ENCODE data around the gene ASIC5.
"Not testable (repeated sequence)": the region's sequence is repeated elsewhere in the genome, so short reads cannot be mapped to it uniquely, and the experiment has no call there.

Gene ASIC5, protein sequence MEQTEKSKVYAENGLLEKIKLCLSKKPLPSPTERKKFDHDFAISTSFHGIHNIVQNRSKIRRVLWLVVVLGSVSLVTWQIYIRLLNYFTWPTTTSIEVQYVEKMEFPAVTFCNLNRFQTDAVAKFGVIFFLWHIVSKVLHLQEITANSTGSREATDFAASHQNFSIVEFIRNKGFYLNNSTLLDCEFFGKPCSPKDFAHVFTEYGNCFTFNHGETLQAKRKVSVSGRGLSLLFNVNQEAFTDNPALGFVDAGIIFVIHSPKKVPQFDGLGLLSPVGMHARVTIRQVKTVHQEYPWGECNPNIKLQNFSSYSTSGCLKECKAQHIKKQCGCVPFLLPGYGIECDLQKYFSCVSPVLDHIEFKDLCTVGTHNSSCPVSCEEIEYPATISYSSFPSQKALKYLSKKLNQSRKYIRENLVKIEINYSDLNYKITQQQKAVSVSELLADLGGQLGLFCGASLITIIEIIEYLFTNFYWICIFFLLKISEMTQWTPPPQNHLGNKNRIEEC

DNA sequence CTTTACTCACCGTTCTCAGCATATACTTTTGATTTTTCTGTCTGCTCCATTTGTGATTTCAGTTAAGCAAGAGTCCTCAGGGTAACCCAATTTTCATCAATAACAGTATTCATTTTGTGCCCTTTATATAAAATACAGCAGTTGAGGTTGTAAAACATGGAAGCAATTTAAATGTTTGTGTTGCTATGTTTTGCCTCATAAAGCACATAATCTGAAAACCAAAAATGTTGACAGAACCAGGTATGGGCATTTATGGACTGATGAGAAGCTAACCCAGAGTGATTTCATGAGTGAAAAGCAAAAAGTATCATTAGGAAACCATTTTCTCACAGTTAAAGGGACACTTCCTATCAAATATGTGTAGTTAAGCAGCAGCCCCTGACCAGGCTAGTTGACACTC is at the start of gene ASIC5:
Gene ASIC5, minus strand, starts transcription at position 101 of the 400 bp plus-strand sequence. Its CDS starts 51 bp downstream, at position 50.
- DNase-seq: no peak

DNA sequence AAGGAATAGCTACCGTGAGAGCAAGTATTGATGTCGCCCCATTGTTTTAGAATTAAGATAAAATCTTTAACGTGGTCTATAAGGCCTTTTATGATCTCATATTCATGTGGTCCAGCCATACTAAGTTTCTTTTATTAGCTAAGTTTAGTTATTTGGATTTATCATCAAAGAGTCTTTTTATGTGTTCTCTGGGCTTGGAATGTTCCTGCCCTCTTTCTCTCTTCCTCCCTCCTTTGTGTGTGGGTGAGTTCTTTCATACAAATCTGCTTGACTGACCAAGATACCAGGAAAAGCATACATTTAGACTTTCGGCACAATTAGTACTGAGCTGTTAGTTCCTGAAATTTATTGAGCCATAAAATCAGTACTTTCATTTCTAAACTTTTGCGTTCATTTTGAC is 48.7 kb upstream of the ASIC5 start:
- DNase-seq: no peak

DNA sequence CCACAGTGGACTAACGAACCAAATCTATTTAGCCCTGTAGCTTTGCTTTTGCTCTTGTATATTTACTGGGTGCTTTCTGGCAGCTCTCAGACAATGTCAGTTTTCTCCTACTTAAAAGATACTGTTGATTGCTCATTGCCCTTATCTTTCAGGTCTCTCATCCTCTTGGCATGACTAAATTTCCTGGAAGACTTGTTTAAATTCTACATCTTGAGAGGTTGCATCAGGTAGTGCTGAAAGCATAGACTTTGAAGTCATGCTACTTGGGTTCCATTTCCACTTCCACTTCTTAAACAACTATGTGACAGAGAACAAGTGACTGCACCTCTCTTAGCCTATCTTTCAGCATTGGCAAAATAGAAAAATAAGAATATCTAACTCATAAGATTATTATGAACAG is 45.8 kb upstream of the ASIC5 start:
- no peak for DNase-seq

DNA sequence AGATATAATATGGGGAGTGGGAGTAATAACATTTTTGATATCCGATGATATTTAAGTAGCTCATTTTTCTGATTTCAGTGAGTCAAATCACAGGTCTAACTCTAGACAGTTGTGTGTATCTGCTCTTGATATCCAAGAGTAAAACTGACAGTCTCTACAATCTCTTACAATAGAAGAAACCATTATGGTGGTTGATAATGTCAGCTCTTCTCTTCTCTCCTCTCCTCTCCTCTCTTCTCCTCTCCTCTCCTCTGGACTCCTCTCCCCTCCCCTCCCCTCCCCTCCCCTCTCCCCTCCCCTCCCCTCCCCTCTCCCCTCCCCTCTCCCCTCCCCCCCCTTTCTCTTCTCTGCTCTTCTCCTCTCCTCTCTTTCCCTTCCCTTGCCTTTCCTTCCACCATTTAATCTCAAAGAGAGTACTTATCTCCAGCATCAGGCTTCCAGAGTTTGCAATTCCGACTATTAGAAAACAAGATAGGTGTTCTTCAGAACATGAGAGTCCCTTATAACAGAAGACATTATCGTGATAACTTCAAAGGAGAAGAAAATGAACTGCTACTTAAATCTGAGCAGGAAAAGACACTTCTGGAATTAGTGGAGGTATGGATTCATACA is 43.6 kb upstream of the ASIC5 start:
- DNase-seq: no peak

DNA sequence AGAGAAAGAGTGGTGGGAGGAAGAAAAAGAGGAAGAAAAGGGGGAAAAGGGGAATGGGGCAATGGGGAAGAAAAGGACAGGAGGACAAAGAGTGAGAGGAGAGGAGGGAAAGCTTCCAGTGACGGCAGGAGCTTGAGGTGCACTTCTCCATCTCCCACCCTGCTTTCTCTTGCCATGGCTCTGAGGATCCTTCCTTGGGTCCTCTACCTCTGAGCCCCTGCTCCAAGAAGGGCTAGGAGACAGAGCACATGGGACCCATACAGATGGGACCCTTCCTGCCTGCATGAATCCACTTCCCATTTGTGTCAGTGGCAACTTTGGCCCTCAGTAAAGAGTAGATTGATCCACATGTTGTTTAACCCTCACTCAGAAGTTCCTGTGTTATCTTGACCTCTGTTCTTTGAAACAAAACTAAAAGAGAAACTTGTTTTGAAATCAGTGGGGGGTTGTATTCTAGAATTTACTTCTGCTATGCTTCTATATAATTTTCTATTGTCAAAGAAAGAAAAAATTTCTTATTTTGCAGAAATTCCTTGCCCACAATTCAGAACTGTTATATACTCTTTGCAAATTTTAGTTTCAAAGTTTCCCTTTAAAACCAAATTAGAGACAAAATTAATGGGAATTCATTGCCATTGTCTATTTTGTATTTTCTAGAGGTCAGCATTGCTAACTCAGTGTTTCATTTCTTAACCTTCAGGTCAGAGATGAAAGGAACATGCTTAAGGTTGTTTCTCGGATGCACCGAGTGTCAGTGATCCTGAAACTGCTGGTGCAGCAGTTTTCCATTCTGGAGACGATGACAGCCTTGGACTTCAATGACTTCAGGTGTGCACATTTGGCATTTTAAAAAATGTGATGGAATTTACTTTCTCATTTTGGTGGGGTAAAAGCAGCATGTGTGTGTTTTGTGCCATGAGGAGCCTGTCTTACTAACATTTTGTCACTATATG is 42.4 kb upstream of the ASIC5 start:
- DNase-seq: no peak

DNA sequence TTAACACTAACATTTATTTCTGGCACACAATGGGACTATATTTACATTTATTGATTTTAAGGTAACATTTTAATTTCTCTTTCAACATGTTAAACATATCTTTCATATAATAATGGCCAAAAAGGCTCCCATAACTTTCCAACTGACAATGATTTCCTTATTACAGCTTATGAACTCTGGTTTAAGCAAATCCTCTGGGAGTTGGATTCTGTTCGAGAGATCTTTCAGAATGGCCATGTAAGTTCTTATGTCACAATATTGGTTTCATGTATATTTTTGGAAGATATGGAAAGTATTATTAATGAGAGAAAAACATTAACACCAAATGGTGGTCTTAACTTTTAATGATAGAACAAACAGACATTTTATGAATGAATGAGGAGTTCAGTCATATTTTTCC is 41.5 kb upstream of the ASIC5 start:
- DNase-seq: no peak

DNA sequence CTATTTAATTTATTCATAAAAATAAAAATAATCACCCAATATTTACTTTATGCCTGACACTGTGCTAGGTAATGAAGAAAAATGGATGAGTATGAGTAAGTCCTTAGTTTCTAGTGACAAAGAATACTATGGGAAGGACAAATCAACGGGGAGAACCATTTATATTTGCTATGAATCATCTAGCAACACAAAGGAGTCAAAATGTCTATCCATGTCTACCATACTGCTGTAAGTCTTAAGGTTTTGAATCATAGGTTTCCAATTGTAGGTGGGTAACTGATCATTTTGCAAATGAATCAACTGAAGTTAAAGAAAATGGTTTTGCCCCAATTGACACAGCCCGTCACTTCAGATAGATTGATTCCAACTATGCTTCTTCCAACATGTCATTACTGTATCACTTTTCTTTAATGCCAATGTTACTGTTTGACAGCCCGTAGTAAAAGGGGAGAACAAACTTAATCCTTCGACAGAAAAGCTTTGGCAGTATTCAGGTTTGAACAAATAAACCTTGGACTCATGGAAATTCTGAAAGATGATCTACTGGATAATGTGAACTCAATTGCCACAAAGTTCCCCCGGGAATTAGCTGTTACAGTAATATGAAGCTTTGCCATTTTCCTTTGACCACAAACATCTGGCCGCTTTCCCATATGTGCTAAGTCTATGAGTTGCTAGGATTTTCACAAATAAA is 40.6 kb upstream of the ASIC5 start:
- DNase-seq: no peak

DNA sequence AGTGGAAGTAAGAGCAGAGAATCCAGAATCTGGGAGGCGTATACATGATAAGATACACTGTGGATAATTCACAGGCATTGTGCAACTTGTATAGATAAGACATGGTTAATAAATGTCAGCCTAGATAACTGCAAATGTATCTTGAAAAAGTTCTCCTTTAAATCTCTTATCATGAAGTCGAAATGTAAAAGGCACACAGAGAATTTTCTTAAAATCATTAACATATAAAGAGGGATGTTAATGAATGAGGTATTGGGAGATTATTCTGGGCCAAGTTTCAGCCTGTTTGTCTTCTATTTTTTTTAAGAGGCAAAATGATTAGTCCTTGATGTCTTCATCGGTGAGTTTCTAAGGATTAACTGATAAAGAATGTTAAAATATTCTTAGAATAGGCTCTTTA is 38.3 kb upstream of the ASIC5 start:
- DNase-seq: no peak

- DNase-seq: no peak
Measured at GRCh38 chr4:155903453-155903852, 37.4 kb upstream of the ASIC5 start, which contains the start of gene TDO2. Gene TDO2 (plus strand): TSS chr4:155903696. CDS start chr4:155903759, 63 bp downstream.

DNA sequence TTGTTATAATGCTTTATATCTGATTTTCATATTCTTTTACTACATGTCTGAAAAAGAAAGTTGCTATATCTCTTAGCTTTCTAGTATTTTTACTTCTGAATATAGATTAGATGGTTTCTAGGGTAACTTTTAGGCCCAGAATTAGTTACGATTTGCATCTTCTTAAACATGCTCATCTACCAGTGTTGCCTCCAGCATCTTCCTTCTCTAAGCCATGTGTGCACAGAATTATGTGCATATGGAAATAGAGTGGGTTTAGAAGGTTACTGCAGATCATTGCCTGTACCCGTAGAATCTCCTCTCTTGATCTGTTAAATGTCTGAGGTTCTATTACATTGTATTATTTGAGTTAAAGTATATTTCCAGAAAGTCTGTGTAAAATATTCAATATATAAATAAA is 34.9 kb upstream of the ASIC5 start:
- no peak for DNase-seq

DNA sequence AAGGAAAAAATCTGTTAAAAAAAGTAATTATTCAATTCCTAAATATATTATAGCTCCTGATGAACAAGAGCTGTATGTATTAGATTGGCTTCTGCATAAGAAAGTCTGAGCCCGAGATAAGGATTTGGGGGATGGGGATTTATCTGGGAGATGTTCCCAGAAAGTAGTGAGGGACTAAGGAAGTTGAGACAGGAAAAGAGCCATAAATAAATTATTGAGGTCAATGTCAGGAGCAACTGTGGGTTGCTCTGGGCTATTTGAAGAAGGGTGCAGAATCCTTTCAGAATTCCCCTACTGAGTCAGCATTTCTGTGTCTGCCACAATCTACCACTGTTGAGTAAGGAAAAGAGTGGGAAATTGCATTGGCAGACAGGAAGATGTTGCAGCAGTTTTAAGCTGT is 34.3 kb upstream of the ASIC5 start:
- no peak for DNase-seq

GRCh38 chr4:155899891-155900290 is 33.8 kb upstream of the ASIC5 start:
- DNase-seq: no peak

GRCh38 chr4:155898371-155898770 is 32.3 kb upstream of the ASIC5 start:
- not testable (repeated sequence) for DNase-seq

- DNase-seq: no peak
Measured at GRCh38 chr4:155891058-155891457, 25.0 kb upstream of the ASIC5 start.

GRCh38 chr4:155889946-155890345 is 23.9 kb upstream of the ASIC5 start:
- DNase-seq: no peak

DNA sequence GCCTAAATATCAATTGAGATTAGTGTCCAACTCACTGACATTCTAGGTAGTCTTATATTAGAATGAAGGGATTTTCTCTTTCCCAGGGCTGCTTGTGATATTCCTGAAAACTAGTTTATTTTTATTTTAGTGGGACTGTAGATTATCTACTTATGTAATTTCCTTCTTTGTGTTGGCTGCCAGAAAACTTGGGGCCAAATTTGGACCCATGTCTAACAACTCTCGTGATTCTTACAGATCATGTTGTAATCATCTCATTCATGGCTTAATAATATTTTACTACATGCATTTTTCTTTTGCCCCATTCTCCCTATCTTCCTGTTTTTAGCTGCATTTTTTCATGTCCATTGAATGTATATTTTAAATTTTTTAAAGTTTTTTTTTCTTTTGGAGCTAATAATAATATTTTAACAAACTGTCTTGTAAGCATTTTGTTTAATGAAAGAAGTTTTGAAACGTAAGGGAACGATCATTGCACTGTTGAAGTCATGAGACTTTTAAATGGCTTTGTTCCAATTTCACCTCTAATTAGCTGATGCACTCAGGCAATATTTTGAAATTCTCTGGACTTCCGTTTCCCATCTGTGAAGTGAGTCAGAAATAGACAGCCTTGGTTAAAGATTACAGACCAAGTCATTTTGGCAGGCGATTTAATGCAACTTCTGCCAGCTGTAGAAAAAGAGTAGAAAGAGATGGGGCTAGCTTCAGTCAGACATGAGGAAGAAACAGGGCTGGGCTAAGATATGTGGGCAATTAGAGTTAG is 23.1 kb upstream of the ASIC5 start:
- DNase-seq: no peak

GRCh38 chr4:155887847-155888570 is 21.9 kb upstream of the ASIC5 start:
- DNase-seq: no peak

DNA sequence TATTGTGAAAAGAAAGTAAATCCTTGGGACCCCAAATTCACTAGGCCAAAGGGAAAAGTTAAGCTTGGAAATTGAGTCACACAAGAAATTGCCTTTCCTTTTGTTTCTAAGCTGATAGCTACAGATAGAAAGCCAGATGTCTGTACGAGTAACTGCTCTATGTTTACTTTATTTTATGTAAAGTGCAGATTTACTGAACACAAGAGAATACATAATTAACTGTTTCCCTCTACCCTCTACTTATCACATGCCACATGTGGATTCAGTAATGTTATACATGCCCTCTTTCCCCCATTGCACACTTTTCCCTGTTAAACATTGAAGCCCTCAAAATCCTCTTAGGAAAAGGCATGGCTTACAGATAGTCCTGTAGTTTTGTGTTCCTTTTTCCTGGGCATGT is 21.0 kb upstream of the ASIC5 start:
- DNase-seq: no peak

DNA sequence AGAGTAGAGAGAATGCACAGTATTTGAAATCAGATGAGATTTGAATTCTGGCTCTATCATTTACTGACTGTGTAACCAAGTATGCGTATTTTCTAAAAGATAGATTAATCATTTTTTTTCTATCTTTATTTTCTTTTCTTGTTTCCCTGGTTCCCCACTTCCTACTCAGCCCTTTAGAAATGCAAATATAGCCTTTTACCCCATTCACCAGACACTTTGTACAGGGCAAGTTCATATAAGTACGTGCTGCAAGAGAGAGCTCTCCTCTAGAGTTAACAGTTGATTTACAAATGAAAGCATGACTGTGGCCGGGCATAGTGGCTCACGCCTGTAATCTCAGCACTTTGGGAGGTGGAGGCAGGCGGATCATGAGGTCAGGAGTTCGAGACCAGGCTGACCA is 19.6 kb upstream of the ASIC5 start:
- DNase-seq: no peak

- DNase-seq: no peak
Measured at GRCh38 chr4:155883895-155884294, 17.8 kb upstream of the ASIC5 start.

- no peak for DNase-seq
Measured at GRCh38 chr4:155881555-155881954, 15.5 kb upstream of the ASIC5 start.

Measured in hippocampal formation (tissue), 2 donors.